ENCODE data around the gene ADAMTS5.

Gene ADAMTS5

GRCh38 chr21:26946744-26947446 is 20.0 kb downstream of the ADAMTS5 start:
- no peak for FAIRE-seq

GRCh38 chr21:26945916-26946675 is 20.8 kb downstream of the ADAMTS5 start:
- FAIRE-seq = no peak

GRCh38 chr21:26943921-26944320 is 23.0 kb downstream of the ADAMTS5 start:
- FAIRE-seq = no peak

GRCh38 chr21:26941421-26941820 is 25.5 kb downstream of the ADAMTS5 start:
- no peak for FAIRE-seq

- FAIRE-seq = no peak
Measured at GRCh38 chr21:26939601-26940111, 27.2 kb downstream of the ADAMTS5 start.

GRCh38 chr21:26936641-26937040 is 30.2 kb downstream of the ADAMTS5 start:
- no peak for FAIRE-seq

GRCh38 chr21:26935977-26936376 is 30.9 kb downstream of the ADAMTS5 start:
- no peak for FAIRE-seq

GRCh38 chr21:26934383-26934782 is 32.5 kb downstream of the ADAMTS5 start:
- no peak for FAIRE-seq

- FAIRE-seq = no peak
Measured at GRCh38 chr21:26933448-26933847, 33.4 kb downstream of the ADAMTS5 start.

GRCh38 chr21:26925636-26926035 is 41.3 kb downstream of the ADAMTS5 start:
- FAIRE-seq = no peak

- FAIRE-seq = no peak
Measured at GRCh38 chr21:26925122-26925521, 41.8 kb downstream of the ADAMTS5 start.

GRCh38 chr21:26923986-26924385 is 42.9 kb downstream of the ADAMTS5 start:
- FAIRE-seq = no peak

GRCh38 chr21:26920055-26920454 is 46.8 kb downstream of the ADAMTS5 start:
- no peak for FAIRE-seq

GRCh38 chr21:26918323-26919079 is 48.4 kb downstream of the ADAMTS5 start:
- FAIRE-seq = no peak

GRCh38 chr21:26916799-26917198 is 50.1 kb downstream of the ADAMTS5 start:
- FAIRE-seq = no peak

GRCh38 chr21:26914557-26914956 is 52.3 kb downstream of the ADAMTS5 start:
- FAIRE-seq = no peak

- FAIRE-seq = no peak
Measured at GRCh38 chr21:26912466-26912865, 54.4 kb downstream of the ADAMTS5 start.

GRCh38 chr21:26909972-26910371 is 56.9 kb downstream of the ADAMTS5 start:
- FAIRE-seq = no peak

GRCh38 chr21:26900980-26901379 is 65.9 kb downstream of the ADAMTS5 start:
- FAIRE-seq = no peak

- FAIRE-seq = no peak
Measured at GRCh38 chr21:26892151-26892550, 74.7 kb downstream of the ADAMTS5 start.

GRCh38 chr21:26888931-26889330 is 78.0 kb downstream of the ADAMTS5 start:
- FAIRE-seq = no peak

GRCh38 chr21:26888256-26888655 is 78.6 kb downstream of the ADAMTS5 start:
- FAIRE-seq = no peak

- FAIRE-seq = no peak
Measured at GRCh38 chr21:26887251-26887650, 79.6 kb downstream of the ADAMTS5 start.
